Activated T-helper 1 cell treated with Interleukin-2 at 50 U/mL for 16 hours (primary cell): Measurements from ENCODE around the gene BMP8B.
A peak's percentile ranks its signal among the peaks of the same experiment; 100 is the strongest.
"Not testable (repeated sequence)": the region's sequence is repeated elsewhere in the genome, so short reads cannot be mapped to it uniquely, and the experiment has no call there.

Source experiments
- DNase-seq: peaks from one replicate; pipeline ENCODE4 v3.0.0-alpha.2; 2020; ENCODE audit warnings: low read depth

Gene BMP8B

GRCh38 chr1:39812913-39813312 is 24.2 kb upstream of the BMP8B start:
- no peak for DNase-seq

GRCh38 chr1:39808784-39809517 is 20.3 kb upstream of the BMP8B start:
- no peak for DNase-seq

GRCh38 chr1:39805385-39805784 is 16.7 kb upstream of the BMP8B start:
- DNase-seq, result no peak

- DNase-seq, result no peak
Measured at GRCh38 chr1:39802496-39803260, 14.0 kb upstream of the BMP8B start.

- no peak for DNase-seq
Measured at GRCh38 chr1:39800471-39800835, 11.8 kb upstream of the BMP8B start.

GRCh38 chr1:39799770-39800470 is 11.3 kb upstream of the BMP8B start:
- peak; percentile 54 for DNase-seq

GRCh38 chr1:39798859-39799769 is 10.4 kb upstream of the BMP8B start:
- DNase-seq, result peak; percentile 81

- no peak for DNase-seq
Measured at GRCh38 chr1:39795651-39796050, 7.0 kb upstream of the BMP8B start.

- DNase-seq, result no peak
Measured at GRCh38 chr1:39791838-39792237, 3.2 kb upstream of the BMP8B start.

GRCh38 chr1:39789571-39790110 is 976 bp upstream of the BMP8B start:
- DNase-seq, result no peak

GRCh38 chr1:39788426-39788757 is 273 bp downstream of the BMP8B start:
- no peak for DNase-seq

- not testable (repeated sequence) for DNase-seq
Measured at GRCh38 chr1:39787964-39788363, 701 bp downstream of the BMP8B start.

GRCh38 chr1:39787468-39787867 is 1.2 kb downstream of the BMP8B start:
- no peak for DNase-seq

- not testable (repeated sequence) for DNase-seq
Measured at GRCh38 chr1:39787108-39787375, 1.6 kb downstream of the BMP8B start.

GRCh38 chr1:39786303-39787107 is 2.2 kb downstream of the BMP8B start:
- not testable (repeated sequence) for DNase-seq

GRCh38 chr1:39782685-39783084 is 6.0 kb downstream of the BMP8B start:
- DNase-seq, result not testable (repeated sequence)

- no peak for DNase-seq
Measured at GRCh38 chr1:39782103-39782502, 6.6 kb downstream of the BMP8B start.

GRCh38 chr1:39781349-39781715 is 7.3 kb downstream of the BMP8B start:
- DNase-seq, result no peak

- no peak for DNase-seq
Measured at GRCh38 chr1:39779821-39780220, 8.8 kb downstream of the BMP8B start.

- DNase-seq, result no peak
Measured at GRCh38 chr1:39779137-39779536, 9.5 kb downstream of the BMP8B start.

- not testable (repeated sequence) for DNase-seq
Measured at GRCh38 chr1:39778463-39779099, 10.1 kb downstream of the BMP8B start.
